Urothelium cell line (cell line): ENCODE data around the gene SLCO6A1.

Experiments used
- DNase-seq: peaks from one replicate; pipeline ENCODE4 v3.0.0; 2011; ENCODE audit warnings: low spot score, mixed read lengths
- FAIRE-seq: peaks from 2 replicates; lab custom pipeline; 2011; peaks lifted over from hg19 to GRCh38; lab: Jason Lieb, UNC

The SLCO6A1 gene

GRCh38 chr5:102481054-102481715 is 17.6 kb downstream of the SLCO6A1 start:
- DNase-seq (no peak), FAIRE-seq (no peak)

- peak; percentile 4 for DNase-seq
- FAIRE-seq: no peak
Measured at GRCh38 chr5:102453716-102454115, 45.1 kb downstream of the SLCO6A1 start.

- no peak for DNase-seq
- no peak for FAIRE-seq
Measured at GRCh38 chr5:102451082-102451481, 47.7 kb downstream of the SLCO6A1 start.

- FAIRE-seq (no peak), DNase-seq (no peak)
Measured at GRCh38 chr5:102450313-102450990, 48.3 kb downstream of the SLCO6A1 start.

- DNase-seq (no peak), FAIRE-seq (no peak)
Measured at GRCh38 chr5:102433473-102433872, 65.3 kb downstream of the SLCO6A1 start.

- no peak for DNase-seq
- no peak for FAIRE-seq
Measured at GRCh38 chr5:102421647-102422046, 77.2 kb downstream of the SLCO6A1 start.

GRCh38 chr5:102418531-102418930 is 80.3 kb downstream of the SLCO6A1 start:
- FAIRE-seq: no peak
- DNase-seq: no peak

GRCh38 chr5:102414448-102414847 is 84.4 kb downstream of the SLCO6A1 start:
- FAIRE-seq: no peak
- no peak for DNase-seq

GRCh38 chr5:102388235-102388634 is 110.6 kb downstream of the SLCO6A1 start:
- DNase-seq: no peak
- no peak for FAIRE-seq

GRCh38 chr5:102385365-102385764 is 113.4 kb downstream of the SLCO6A1 start:
- no peak for DNase-seq
- FAIRE-seq: no peak

GRCh38 chr5:102380174-102380573 is 118.6 kb downstream of the SLCO6A1 start:
- no peak for DNase-seq
- FAIRE-seq: no peak

GRCh38 chr5:102375876-102376275 is 122.9 kb downstream of the SLCO6A1 start:
- FAIRE-seq (no peak), DNase-seq (no peak)

- no peak for FAIRE-seq
Measured at GRCh38 chr5:102375272-102375671, 123.5 kb downstream of the SLCO6A1 start.

GRCh38 chr5:102368392-102368791 is 130.4 kb downstream of the SLCO6A1 start:
- DNase-seq (no peak), FAIRE-seq (no peak)

More at GRCh38 chr5:102375272-102375671, 123.5 kb downstream of the SLCO6A1 start:
- no peak for DNase-seq

- no peak for DNase-seq
- no peak for FAIRE-seq
Measured at GRCh38 chr5:102341681-102342288, 157.0 kb downstream of the SLCO6A1 start.

- FAIRE-seq: no peak
- DNase-seq: no peak
Measured at GRCh38 chr5:102324714-102325113, 174.1 kb downstream of the SLCO6A1 start.
